Measurements from ENCODE around the gene TBC1D17.

- TF ChIP-seq, protein P1, sequence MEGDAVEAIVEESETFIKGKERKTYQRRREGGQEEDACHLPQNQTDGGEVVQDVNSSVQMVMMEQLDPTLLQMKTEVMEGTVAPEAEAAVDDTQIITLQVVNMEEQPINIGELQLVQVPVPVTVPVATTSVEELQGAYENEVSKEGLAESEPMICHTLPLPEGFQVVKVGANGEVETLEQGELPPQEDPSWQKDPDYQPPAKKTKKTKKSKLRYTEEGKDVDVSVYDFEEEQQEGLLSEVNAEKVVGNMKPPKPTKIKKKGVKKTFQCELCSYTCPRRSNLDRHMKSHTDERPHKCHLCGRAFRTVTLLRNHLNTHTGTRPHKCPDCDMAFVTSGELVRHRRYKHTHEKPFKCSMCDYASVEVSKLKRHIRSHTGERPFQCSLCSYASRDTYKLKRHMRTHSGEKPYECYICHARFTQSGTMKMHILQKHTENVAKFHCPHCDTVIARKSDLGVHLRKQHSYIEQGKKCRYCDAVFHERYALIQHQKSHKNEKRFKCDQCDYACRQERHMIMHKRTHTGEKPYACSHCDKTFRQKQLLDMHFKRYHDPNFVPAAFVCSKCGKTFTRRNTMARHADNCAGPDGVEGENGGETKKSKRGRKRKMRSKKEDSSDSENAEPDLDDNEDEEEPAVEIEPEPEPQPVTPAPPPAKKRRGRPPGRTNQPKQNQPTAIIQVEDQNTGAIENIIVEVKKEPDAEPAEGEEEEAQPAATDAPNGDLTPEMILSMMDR (IDR thresholded peaks at IDR 0.05 in 8 of 11, conservative IDR thresholded peaks at IDR 0.05 in 3 of 11), result no peak
- peak in 1 of 3 donors; percentile 31 for TF ChIP-seq POLR2AphosphoS5 (IDR thresholded peaks at IDR 0.05)
- TF ChIP-seq POLR2A (IDR thresholded peaks at IDR 0.05), result no peak
Measured at GRCh38 chr19:49872245-49873128, 5.0 kb upstream of the TBC1D17 start.
